Erythroblast (primary cell): Measurements from ENCODE around the gene OPN4.

Source experiments
- DNase-seq, 2 experiments: peaks; one replicate each; lab custom pipeline; 2025; lab: John Stamatoyannopoulos, UW
- GATA1 ChIP-seq: IDR thresholded peaks from 2 replicates; pipeline ENCODE4 v1.6.1; 2011; ENCODE audit warnings: low read depth, mild to moderate bottlenecking, control low read depth, low read length, moderate library complexity
- POLR2A ChIP-seq: IDR thresholded peaks from 2 replicates; pipeline ENCODE4 v1.6.1; 2011; ENCODE audit warnings: mild to moderate bottlenecking, low read length

The OPN4 gene

DNA sequence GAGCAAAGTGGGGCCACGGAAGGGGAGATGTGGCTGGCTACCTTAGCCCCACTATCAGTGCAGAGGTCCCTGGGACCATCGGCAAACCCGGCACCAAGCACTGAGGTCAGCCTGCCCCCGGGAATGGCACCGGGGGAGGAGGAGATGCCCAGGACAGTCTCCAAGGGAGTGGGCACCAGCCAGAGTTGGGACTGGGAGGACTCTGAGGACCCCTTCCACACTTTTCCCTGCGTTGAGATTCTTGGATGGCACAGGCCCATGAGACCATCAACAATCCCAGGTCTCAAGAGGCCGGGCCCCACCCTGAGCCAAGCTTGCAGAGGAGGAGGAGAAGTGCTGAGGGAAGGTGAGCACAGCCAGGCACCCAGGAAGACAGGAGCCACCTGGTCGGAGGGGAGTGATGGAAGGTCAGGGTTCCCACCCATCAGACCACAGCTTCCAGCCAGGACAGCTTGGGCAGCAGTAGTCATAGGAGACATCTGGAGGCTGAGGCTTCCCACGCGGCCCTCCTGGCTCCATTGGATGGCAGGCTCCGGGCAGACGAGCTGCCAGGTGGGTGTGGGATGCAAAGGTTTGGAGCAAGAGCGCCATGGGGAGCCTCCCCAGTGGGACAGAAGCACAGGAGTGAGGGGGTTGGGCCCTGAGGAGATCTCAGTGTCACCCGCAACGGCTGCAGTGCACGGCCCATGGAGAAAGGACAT, 2.6 kb upstream of the OPN4 start:
- no peak for DNase-seq
- TF ChIP-seq GATA1 = no peak
- no peak for TF ChIP-seq POLR2A

DNA sequence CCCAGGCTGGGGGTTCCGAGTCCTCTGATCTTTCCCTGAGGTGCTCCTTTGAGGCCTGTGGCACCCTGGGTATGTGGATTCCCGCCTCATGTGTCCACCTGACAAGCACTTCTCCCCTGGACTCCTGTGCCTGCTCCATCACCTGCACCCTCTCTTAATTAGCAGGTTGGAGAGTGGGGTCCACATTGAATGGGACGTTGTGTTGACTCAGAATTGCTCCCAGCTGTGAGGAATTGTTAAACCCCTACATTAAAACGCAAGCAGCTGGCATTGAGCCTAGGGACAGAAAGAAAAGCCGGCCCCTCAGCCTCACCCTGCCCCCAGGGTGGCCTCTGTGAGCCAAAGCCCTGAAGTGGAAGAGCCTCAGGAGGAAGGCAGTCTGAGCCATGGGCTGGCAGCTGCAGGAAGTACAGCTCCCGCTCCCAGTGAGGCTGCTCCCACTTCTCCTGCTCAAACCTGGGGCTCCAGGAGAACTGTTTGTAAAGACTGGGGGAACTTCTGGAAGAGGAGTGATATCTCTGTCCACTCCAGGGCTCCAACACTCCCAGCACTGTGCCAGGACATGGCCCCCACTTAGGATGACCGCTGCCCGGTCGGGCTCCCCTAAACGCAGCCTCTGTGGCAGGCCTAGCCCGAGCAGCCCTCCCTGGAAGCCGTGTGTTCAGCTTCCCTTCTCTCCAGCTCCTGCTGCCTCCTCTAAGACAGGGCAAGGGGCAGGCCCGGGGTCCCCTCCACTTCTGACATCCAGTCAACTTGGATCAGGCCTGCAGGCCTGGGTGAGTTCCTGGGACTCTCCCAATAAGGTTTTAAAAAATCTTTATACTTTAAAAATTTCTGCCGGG, 1.8 kb upstream of the OPN4 start:
- no peak for TF ChIP-seq POLR2A
- no peak for TF ChIP-seq GATA1

DNA sequence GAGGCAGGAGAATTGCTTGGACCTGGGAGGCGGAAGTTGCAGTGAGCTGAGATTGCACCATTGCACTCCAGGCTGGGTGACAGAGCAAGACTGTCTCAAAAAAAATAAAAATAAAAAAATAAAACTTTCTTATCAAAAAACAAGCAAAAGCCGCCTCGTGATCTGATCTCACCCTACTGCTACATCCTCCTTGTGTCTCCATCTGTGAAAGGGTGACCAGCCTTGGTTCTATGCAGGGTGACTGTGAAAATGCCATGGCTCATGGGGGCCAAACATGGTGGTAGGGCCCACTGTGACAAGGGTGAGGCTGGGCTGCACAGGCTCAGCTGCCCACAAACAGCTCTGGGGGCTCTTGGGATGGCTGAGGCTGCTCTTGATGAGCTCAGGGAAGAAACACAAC, 968 bp upstream of the OPN4 start:
- no peak for TF ChIP-seq POLR2A
- TF ChIP-seq GATA1 = no peak
- no peak for DNase-seq

More for the DNA sequence above, 1.8 kb upstream of the OPN4 start:
- no peak for DNase-seq

DNA sequence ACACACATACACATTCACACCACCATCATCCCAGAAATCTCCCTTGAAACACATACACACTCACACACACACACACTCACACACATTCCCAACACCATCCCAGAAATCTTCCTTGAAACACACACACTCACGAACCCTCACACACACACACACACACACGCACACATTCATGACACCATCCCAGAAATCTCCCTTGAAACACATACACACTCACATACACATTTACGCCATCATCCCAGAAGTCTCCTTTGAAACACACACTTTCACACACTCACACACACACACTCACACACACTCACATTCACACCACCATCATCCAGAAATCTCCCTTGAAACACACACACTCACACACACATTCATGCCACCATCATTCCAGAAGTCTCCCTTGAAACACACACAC, 360 bp upstream of the OPN4 start:
- no peak for TF ChIP-seq GATA1
- no peak for TF ChIP-seq POLR2A
- DNase-seq = no peak

DNA sequence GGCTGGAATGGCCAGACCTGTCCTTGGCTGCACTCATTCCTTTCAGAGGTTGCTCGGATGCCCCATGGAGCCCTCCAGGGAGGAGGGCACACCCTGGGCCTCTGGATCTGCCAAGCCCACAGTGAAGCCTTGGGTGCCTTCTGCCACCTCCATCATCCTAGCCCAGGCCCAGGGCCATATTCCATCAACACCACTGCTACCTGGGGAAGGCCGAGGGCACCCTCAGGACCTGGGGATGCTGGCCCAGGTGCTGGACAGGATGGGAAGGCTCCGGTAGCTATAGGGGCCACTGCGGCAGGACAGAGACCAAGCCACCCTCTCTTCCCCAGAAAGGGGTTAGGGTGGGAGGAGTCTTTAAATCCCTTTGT, 810 bp downstream of the OPN4 start:
- DNase-seq = no peak
- TF ChIP-seq GATA1 (no peak), POLR2A (no peak)

DNA sequence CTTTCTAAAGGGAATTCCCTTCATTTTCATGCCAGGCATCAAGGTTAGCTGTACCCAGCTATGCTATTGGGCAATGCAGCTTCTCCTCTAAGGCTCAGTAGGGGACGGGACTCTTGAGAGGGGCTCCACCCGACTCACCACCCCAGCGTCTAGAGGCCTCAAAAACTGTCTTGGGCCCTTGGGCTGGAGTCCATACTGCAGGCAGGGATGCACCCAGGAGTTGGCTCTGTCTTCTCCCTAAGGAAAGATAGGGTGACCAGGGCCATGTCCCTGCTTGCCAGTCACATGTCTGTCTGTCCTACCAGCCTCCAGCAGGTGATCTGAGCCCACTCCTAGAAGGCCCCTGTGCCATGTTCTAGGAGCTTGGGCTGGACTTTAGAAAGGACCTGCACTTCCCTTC, 1.2 kb downstream of the OPN4 start:
- no peak for DNase-seq
- TF ChIP-seq GATA1 (no peak), POLR2A (no peak)

DNA sequence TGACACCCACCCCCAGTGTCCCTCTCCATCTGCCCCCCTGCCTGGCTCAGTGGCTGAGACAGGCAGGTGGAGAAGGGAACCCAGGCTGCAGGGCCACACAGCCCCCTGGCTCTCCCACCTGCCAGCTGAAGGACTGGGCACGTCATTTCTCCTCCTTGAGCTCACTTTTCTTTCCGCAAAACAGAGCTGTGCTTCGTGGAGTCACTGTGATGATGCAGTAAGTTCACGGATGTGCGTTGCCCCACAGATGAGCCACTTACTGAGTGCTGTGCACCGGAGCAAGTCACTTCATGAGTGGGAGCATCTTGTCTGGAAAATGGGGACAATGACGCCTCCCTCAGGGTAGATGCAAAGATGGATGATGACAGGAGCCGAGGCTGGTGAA, 2.7 kb downstream of the OPN4 start:
- TF ChIP-seq GATA1 = no peak
- TF ChIP-seq POLR2A = no peak
- no peak for DNase-seq

DNA sequence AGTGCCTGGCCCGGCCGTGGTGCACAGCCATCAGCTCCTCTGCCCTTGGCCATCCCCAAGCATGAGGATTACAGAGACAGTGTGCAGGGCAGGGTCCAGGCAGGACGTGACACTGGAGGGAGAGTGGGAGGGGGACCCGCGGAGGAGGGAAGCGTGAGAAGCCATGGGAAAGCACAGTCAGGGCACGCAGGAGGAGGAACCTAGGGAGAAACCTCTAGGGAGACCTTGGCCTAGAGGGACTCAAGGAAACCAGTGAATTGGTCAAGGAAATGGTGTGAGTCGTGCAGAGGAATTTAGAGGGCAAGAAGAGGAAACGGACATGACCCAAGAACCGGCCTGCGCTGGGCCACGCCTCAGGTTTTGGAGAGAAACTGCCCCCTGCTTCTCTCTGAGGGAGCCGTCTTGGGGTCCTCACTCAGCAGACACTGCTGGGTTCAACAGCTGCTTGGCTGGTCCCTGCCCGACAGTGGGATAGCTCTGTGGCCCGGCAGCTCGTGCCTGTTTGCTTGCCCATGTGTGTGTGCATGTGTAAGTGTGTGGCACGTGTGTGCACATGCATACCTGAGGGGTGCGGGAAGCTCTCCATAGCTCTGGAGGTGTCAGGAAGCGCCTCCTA, 3.2 kb downstream of the OPN4 start:
- TF ChIP-seq GATA1 = no peak
- no peak for TF ChIP-seq POLR2A
- DNase-seq = no peak

DNA sequence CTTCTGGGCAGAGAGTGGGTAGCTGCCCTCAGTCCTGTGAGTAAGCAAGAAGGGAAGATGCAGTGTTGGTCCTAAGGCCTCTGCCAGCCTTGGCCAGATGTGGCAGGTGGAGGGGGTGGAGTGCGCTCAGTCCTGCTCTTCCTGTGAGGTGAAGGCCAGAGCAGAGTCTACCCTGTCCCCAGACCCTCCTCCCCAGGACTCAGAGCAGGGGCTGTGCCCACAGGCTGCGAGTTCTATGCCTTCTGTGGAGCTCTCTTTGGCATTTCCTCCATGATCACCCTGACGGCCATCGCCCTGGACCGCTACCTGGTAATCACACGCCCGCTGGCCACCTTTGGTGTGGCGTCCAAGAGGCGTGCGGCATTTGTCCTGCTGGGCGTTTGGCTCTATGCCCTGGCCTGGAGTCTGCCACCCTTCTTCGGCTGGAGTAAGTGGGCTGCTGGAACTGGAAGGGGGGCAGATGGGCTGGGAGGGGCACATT, 4.0 kb downstream of the OPN4 start:
- TF ChIP-seq GATA1 (no peak), POLR2A (no peak)
- DNase-seq = no peak

DNA sequence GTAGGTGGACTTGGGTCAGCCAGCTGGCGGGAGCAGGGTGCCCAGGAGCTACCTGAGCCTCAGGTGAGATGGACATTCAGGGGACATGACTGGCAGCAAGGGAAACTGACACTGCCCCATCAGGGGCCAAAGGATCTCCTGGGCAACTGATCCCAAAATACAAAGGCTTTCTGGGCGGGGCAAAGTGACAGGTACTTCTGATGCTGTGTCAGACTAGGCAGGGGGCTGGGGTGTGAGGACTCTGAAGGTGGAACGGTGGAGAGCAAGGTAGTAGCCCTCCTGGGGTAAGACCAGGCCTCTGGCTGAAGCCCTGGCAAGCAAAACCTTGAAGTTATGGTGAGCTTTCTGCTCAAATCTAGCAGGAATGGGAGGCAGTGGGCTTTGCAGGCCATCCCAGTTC, 4.4 kb downstream of the OPN4 start:
- no peak for TF ChIP-seq POLR2A
- no peak for TF ChIP-seq GATA1
- no peak for DNase-seq

DNA sequence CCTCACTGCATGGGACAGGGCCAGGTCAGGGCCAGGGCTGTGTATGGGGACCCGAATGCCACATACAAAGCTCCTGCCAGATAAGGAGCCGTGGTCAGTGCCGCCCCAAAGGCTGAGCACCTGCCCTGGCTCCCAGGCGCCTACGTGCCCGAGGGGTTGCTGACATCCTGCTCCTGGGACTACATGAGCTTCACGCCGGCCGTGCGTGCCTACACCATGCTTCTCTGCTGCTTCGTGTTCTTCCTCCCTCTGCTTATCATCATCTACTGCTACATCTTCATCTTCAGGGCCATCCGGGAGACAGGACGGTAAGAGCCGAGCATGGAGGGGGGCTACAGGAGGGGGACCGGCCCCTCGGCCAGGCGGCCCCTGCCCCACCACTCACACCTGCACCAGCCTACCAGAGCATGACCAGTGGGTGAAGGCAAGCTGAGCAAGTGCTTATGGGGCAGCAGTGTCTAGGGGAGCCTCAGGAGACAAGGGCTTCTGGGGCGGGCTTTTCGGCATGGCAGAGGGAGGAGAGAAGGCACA, 4.9 kb downstream of the OPN4 start:
- DNase-seq = no peak
- TF ChIP-seq POLR2A (no peak), GATA1 (no peak)

DNA sequence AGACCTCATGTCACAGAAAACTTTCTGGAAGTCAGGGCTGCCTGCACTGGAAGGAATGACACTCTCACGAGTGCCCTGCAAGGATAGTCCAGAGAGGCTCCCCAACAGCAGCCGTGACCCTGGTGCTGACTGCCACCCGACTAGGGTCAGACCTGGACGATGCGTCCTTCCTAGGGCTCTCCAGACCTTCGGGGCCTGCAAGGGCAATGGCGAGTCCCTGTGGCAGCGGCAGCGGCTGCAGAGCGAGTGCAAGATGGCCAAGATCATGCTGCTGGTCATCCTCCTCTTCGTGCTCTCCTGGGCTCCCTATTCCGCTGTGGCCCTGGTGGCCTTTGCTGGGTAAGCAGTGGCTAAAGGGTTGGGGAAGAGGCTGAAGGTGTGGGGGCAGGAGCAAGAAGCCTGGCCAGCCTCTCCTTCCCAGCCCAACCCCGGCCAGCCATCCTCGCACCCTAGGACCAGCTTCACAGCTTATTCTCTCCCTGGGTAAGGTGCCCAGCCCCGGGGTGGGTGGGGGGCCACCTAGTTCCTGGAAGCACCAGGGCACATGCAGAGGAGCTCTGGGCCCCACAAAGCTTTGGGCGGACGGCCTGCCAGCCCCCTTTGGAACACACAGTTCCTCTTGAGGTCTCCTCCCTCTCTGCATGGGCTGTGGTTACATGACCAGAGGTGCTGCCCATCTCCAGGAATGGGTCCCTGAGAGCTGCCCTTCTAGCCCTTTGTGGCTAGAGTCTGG, 5.5 kb downstream of the OPN4 start:
- TF ChIP-seq GATA1 = no peak
- TF ChIP-seq POLR2A = no peak
- no peak for DNase-seq
